Epithelial cell of alveolus of lung (primary cell): ENCODE data around the gene INTS13. TPM values are rescaled to one million over a fixed set of nuclear protein-coding genes. Genes with fewer than 3 reads are reported as not detected.

Source experiments
- total RNA-seq: library from RNA; depleted of rRNA; stranded (reverse); fragments of >200 nt; gene quantifications from 2 replicates; pipeline ENCODE4 v1.2.1, GENCODE V29; 2015

The INTS13 gene, protein sequence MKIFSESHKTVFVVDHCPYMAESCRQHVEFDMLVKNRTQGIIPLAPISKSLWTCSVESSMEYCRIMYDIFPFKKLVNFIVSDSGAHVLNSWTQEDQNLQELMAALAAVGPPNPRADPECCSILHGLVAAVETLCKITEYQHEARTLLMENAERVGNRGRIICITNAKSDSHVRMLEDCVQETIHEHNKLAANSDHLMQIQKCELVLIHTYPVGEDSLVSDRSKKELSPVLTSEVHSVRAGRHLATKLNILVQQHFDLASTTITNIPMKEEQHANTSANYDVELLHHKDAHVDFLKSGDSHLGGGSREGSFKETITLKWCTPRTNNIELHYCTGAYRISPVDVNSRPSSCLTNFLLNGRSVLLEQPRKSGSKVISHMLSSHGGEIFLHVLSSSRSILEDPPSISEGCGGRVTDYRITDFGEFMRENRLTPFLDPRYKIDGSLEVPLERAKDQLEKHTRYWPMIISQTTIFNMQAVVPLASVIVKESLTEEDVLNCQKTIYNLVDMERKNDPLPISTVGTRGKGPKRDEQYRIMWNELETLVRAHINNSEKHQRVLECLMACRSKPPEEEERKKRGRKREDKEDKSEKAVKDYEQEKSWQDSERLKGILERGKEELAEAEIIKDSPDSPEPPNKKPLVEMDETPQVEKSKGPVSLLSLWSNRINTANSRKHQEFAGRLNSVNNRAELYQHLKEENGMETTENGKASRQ
- 29.0 and 42.3 TPM in 2 replicates for total RNA-seq

DNA sequence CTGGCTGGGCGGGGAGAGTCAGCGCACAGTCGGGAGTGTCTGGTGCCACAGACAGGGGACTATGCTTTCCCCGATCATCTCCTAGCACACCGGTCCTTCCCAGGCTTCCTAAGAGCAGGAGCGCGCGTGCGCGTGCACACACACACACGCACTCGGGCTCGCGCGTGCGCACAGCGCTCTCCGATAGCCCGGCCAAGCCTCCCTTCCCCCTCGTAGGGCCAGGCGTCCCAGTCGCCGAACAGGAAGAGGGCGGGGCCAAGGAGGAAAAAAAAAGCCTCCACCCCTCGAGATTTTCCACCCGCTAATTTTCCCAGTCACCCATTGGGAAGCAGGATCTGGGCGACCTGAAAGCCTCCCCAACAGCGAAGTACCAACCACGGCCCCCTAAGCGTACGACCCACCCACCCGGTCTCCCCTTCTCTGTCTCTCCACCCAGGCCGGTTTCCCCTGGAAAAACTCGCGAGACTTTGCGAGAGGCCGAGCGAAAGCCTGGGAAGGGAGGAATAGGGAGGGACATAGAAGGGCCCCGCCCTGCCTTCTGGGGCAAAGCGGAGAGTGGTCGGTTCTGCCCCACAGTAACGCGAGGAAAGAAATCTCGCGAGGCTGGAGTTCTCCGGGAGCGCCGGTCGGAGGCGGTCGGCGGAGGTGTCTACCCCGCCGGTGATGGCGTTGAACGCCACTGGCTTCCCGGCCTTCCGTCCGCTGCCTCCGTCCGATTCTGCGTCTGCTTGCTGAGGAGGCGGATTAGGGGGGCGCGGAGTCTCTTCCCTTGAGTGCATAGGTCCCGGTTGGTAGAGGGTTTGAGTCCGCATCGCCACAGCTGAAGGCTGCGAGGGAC is at the start of gene INTS13, which contains the start of gene FGFR1OP2:
Gene INTS13 (minus strand): TSS at position 119 of the 838 bp plus-strand sequence. CDS start 1,178 bp downstream, outside the sequence.
Gene FGFR1OP2 (plus strand): TSS at position 608 of the 838 bp plus-strand sequence. CDS start 15,689 bp downstream, outside the sequence.

Other genes with a start within 250 kb of the INTS13 start
- gene ITPR2, start 104.8 kb downstream of the INTS13 start, total RNA-seq, result 4.7 and 11.4 TPM in 2 replicates
- gene FGFR1OP2, start 489 bp upstream of the INTS13 start, total RNA-seq, result 27.8 and 54.9 TPM in 2 replicates
- gene TM7SF3, start 76.4 kb upstream of the INTS13 start, total RNA-seq, result 62.8 and 82.5 TPM in 2 replicates
- 43.7 and 63.2 TPM in 2 replicates for gene MED21, start 84.6 kb upstream of the INTS13 start, total RNA-seq
- not detected in 2 replicates for gene C12orf71, start 144.6 kb upstream of the INTS13 start, total RNA-seq